HL-60 (cell line): ENCODE results near the gene CYP4F22.

ENCODE experiments used
- DNase-seq, 2 experiments: peaks; one replicate each; pipeline ENCODE4 v3.0.0-alpha.2; 2010 to 2020; ENCODE audit warnings: low read depth in 1 of 2, low spot score in 1 of 2
- H3K27ac ChIP-seq: fragments of 250-450 bp; sonication (Bioruptor Pico); replicated peaks from 2 replicates; pipeline ENCODE4 v1.5.1; 2020; ENCODE audit warnings: mild to moderate bottlenecking, moderate library complexity
- H3K27me3 ChIP-seq: fragments of 250-450 bp; sonication (Bioruptor Pico); 2 replicates; pipeline ENCODE4 v1.5.1; 2021; ENCODE audit warnings: mild to moderate bottlenecking, moderate library complexity; ENCODE audit not compliant: insufficient read depth, poor library complexity, severe bottlenecking
- H3K4me3 ChIP-seq: replicated peaks from 2 replicates; pipeline ENCODE4 v1.5.1; 2011; ENCODE audit warnings: mild to moderate bottlenecking, control low read depth, low read length; ENCODE audit not compliant: insufficient read depth
- GABPA ChIP-seq: IDR thresholded peaks from 2 replicates; pipeline ENCODE4 v1.6.1; 2012; ENCODE audit warnings: low read depth
- POLR2AphosphoS5 ChIP-seq: IDR thresholded peaks from 2 replicates; pipeline ENCODE4 v1.6.1; 2012; ENCODE audit warnings: low read depth
- SPI1 ChIP-seq: IDR thresholded peaks from 2 replicates; pipeline ENCODE4 v1.6.1; 2012; ENCODE audit warnings: low read depth, mild to moderate bottlenecking, borderline replicate concordance
- TF ChIP-seq, protein P1 (sequence below): IDR thresholded peaks from one replicate; pipeline ENCODE4 v1.5.1; 2011; ENCODE audit warnings: low read length, control low read depth, inconsistent platforms; ENCODE audit not compliant: insufficient read depth
- TF ChIP-seq, protein P2 (sequence below): IDR thresholded peaks from 2 replicates; pipeline ENCODE4 v1.6.1; 2012; ENCODE audit warnings: low read depth; ENCODE audit not compliant: insufficient replicate concordance

Gene CYP4F22

DNA sequence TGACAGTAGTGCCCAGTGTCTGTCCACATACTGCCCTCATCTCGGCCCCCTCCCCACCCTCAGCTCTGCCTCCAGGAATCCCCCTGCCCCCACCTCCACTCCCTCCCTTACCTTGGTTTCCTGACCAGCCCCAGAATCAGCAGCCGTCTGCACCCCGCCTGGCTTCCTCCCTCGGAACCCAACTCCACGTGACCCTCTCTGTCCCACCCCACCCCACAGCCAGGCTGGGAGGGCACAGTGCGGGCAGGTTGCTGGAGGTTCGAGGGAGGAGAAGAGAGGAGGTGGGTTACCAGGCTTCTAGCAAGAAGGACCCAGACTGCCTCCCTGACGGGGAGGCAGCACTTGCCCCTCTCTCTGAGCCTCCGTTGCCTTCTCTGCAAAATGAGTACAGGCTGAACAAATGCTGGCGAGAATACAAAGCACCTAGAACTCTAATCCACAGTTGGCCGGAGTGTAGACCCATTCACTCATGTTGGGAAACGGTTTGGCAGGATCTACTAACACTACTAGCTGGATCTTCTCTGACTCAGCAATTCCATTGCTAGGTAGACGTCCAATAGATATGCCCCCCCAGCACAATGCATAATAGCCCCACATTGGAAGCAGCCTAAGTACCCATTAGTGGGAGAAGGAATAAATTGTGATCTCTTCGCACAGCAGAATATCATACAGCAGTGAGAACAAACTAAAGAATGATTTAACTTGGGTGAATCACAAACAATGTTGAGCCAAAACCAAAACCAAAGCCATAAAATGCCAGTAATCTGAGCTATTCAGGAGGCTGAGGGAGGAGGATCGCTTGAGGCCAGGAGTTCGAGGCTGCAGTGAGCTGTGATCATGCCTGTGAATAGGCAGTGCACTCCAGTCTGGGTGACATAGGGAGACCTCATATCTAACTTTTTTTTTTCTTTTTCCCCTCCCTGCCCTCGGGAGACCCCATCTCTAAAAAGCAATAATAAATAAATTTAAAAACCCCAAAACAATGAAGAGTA lies 43.6 kb upstream of the CYP4F22 start, which contains the start of gene RASAL3:
TSS of gene RASAL3 (minus strand) at position 151 of the 992 bp plus-strand sequence. CDS start 186 bp downstream, outside the sequence.
- TF ChIP-seq SPI1 (peak; percentile 31; the same call in 1 of the 2 replicates), POLR2AphosphoS5 (0 out of 2 replicates have a peak, but pooled peaks have one; percentile 22), GABPA (no peak)
- H3K4me3 ChIP-seq: peak within 1 kb of the TSS; percentile 59
- H3K27ac ChIP-seq: peak within 1 kb of the TSS; percentile 97
- peaks cover under 1% of the 10 kb centered on the region for H3K27me3 ChIP-seq
- peak; percentile 59 to 69 for DNase-seq

- no peak overlapping the region for H3K4me3 ChIP-seq
- peaks cover 2% of the 10 kb centered on the region for H3K27me3 ChIP-seq
- TF ChIP-seq GABPA (no peak), POLR2AphosphoS5 (no peak), SPI1 (no peak)
- TF ChIP-seq, protein P1, sequence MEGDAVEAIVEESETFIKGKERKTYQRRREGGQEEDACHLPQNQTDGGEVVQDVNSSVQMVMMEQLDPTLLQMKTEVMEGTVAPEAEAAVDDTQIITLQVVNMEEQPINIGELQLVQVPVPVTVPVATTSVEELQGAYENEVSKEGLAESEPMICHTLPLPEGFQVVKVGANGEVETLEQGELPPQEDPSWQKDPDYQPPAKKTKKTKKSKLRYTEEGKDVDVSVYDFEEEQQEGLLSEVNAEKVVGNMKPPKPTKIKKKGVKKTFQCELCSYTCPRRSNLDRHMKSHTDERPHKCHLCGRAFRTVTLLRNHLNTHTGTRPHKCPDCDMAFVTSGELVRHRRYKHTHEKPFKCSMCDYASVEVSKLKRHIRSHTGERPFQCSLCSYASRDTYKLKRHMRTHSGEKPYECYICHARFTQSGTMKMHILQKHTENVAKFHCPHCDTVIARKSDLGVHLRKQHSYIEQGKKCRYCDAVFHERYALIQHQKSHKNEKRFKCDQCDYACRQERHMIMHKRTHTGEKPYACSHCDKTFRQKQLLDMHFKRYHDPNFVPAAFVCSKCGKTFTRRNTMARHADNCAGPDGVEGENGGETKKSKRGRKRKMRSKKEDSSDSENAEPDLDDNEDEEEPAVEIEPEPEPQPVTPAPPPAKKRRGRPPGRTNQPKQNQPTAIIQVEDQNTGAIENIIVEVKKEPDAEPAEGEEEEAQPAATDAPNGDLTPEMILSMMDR: no peak
- TF ChIP-seq, protein P2, sequence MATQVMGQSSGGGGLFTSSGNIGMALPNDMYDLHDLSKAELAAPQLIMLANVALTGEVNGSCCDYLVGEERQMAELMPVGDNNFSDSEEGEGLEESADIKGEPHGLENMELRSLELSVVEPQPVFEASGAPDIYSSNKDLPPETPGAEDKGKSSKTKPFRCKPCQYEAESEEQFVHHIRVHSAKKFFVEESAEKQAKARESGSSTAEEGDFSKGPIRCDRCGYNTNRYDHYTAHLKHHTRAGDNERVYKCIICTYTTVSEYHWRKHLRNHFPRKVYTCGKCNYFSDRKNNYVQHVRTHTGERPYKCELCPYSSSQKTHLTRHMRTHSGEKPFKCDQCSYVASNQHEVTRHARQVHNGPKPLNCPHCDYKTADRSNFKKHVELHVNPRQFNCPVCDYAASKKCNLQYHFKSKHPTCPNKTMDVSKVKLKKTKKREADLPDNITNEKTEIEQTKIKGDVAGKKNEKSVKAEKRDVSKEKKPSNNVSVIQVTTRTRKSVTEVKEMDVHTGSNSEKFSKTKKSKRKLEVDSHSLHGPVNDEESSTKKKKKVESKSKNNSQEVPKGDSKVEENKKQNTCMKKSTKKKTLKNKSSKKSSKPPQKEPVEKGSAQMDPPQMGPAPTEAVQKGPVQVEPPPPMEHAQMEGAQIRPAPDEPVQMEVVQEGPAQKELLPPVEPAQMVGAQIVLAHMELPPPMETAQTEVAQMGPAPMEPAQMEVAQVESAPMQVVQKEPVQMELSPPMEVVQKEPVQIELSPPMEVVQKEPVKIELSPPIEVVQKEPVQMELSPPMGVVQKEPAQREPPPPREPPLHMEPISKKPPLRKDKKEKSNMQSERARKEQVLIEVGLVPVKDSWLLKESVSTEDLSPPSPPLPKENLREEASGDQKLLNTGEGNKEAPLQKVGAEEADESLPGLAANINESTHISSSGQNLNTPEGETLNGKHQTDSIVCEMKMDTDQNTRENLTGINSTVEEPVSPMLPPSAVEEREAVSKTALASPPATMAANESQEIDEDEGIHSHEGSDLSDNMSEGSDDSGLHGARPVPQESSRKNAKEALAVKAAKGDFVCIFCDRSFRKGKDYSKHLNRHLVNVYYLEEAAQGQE: no peak
- DNase-seq: peak in 1 of 2 experiments; percentile 45
- H3K27ac ChIP-seq: no peak overlapping the region
Observed at GRCh38 chr19:15466851-15467733, 41.2 kb upstream of the CYP4F22 start.

- Histone ChIP-seq H3K4me3 (no peak overlapping the region), H3K27me3 (peaks cover 2% of the 10 kb centered on the region), H3K27ac (no peak overlapping the region)
- TF ChIP-seq, protein P2: no peak
- no peak for TF ChIP-seq SPI1
- TF ChIP-seq, protein P1: no peak
- TF ChIP-seq GABPA: no peak
- TF ChIP-seq POLR2AphosphoS5: no peak
- no peak for DNase-seq
Observed at GRCh38 chr19:15467734-15468214, 40.6 kb upstream of the CYP4F22 start.
